Glutamatergic neuron (in vitro differentiated cells): Measurements from ENCODE around the gene TMX1. TPM values are rescaled to one million over a fixed set of nuclear protein-coding genes. Genes with fewer than 3 reads are reported as not detected.
A peak's percentile ranks its signal among the peaks of the same experiment; 100 is the strongest.

ENCODE experiments used
- DNase-seq: peaks from one replicate; pipeline ENCODE4 v3.0.0; 2022
- H3K27ac Mint-ChIP-seq: one replicate; pipeline ENCODE4 v1.8.0; 2020; ENCODE audit warnings: mild to moderate bottlenecking, mixed read lengths, inconsistent platforms; ENCODE audit not compliant: unreplicated experiment
- H3K27me3 Mint-ChIP-seq: one replicate; pipeline ENCODE4 v1.8.0; 2020; ENCODE audit warnings: mild to moderate bottlenecking, moderate library complexity, mixed read lengths, inconsistent platforms; ENCODE audit not compliant: unreplicated experiment
- H3K36me3 Mint-ChIP-seq: one replicate; pipeline ENCODE4 v1.8.0; 2020; ENCODE audit warnings: mild to moderate bottlenecking, mixed read lengths, inconsistent platforms; ENCODE audit not compliant: unreplicated experiment
- H3K4me1 Mint-ChIP-seq: one replicate; pipeline ENCODE4 v1.8.0; 2020; ENCODE audit warnings: mild to moderate bottlenecking, low read depth, mixed read lengths, inconsistent platforms; ENCODE audit not compliant: unreplicated experiment
- H3K4me3 Mint-ChIP-seq: one replicate; pipeline ENCODE4 v1.8.0; 2020; ENCODE audit warnings: mild to moderate bottlenecking, mixed read lengths, inconsistent platforms; ENCODE audit not compliant: unreplicated experiment
- H3K9me3 Mint-ChIP-seq: one replicate; pipeline ENCODE4 v1.8.0; 2020; ENCODE audit warnings: mild to moderate bottlenecking, moderate library complexity, mixed read lengths, inconsistent platforms; ENCODE audit not compliant: unreplicated experiment
- CTCF ChIP-seq: fragments of 200-600 bp; sonication (generic); IDR thresholded peaks from one replicate; pipeline ENCODE4 v1.5.0; 2021; ENCODE audit not compliant: partially characterized antibody, unreplicated experiment
- total RNA-seq: library from RNA; stranded (reverse); fragmentation: NEBNext Ultra II Directional; extraction: Animal tissue kit (Norgen Biotek cat#: 25700); gene quantifications from one replicate; pipeline ENCODE4 v1.2.1, GENCODE V29; 2021; ENCODE audit not compliant: unreplicated experiment

Gene TMX1
- total RNA-seq, 1 donor from 2014 or later = 39.1 TPM

GRCh38 chr14:51289169-51289568 lies 49.1 kb downstream of the TMX1 start:
- Mint-ChIP-seq H3K27me3 (no peaks in the 10 kb centered on the region), H3K4me1 (peaks cover 28% of the 10 kb centered on the region), H3K4me3 (no peak overlapping the region), H3K27ac (no peak overlapping the region), H3K36me3 (peaks cover 9% of the 10 kb centered on the region), H3K9me3 (peaks cover 2% of the 10 kb centered on the region)
- TF ChIP-seq CTCF = no peak
- DNase-seq = no peak

- H3K4me3 Mint-ChIP-seq = no peak overlapping the region
- H3K27ac Mint-ChIP-seq = no peak overlapping the region
- no peak for TF ChIP-seq CTCF
- peaks cover 2% of the 10 kb centered on the region for H3K9me3 Mint-ChIP-seq
- peaks cover 32% of the 10 kb centered on the region for H3K4me1 Mint-ChIP-seq
- DNase-seq = no peak
- H3K27me3 Mint-ChIP-seq = no peaks in the 10 kb centered on the region
- peaks cover 9% of the 10 kb centered on the region for H3K36me3 Mint-ChIP-seq
Observed at GRCh38 chr14:51290132-51290531, 50.1 kb downstream of the TMX1 start.

- no peaks in the 10 kb centered on the region for H3K27me3 Mint-ChIP-seq
- peaks cover 9% of the 10 kb centered on the region for H3K36me3 Mint-ChIP-seq
- H3K27ac Mint-ChIP-seq = no peak overlapping the region
- TF ChIP-seq CTCF = no peak
- peaks cover 35% of the 10 kb centered on the region for H3K4me1 Mint-ChIP-seq
- H3K4me3 Mint-ChIP-seq = no peak overlapping the region
- H3K9me3 Mint-ChIP-seq = peaks cover 2% of the 10 kb centered on the region
- no peak for DNase-seq
Observed at GRCh38 chr14:51291016-51291415, 51.0 kb downstream of the TMX1 start.

- peaks cover 3% of the 10 kb centered on the region for H3K27me3 Mint-ChIP-seq
- H3K4me1 Mint-ChIP-seq = peaks cover 35% of the 10 kb centered on the region
- H3K4me3 Mint-ChIP-seq = no peak overlapping the region
- no peak for DNase-seq
- peaks cover 3% of the 10 kb centered on the region for H3K9me3 Mint-ChIP-seq
- peaks cover 16% of the 10 kb centered on the region for H3K36me3 Mint-ChIP-seq
- TF ChIP-seq CTCF = no peak
- no peak overlapping the region for H3K27ac Mint-ChIP-seq
Observed at GRCh38 chr14:51293149-51293911, 53.3 kb downstream of the TMX1 start.

GRCh38 chr14:51293912-51294389 lies 53.9 kb downstream of the TMX1 start:
- H3K36me3 Mint-ChIP-seq = peaks cover 16% of the 10 kb centered on the region
- peaks cover 3% of the 10 kb centered on the region for H3K9me3 Mint-ChIP-seq
- H3K4me3 Mint-ChIP-seq = no peak overlapping the region
- no peak for DNase-seq
- no peak for TF ChIP-seq CTCF
- H3K27me3 Mint-ChIP-seq = peaks cover 3% of the 10 kb centered on the region
- peak overlapping the region; percentile 20 for H3K27ac Mint-ChIP-seq
- H3K4me1 Mint-ChIP-seq = peaks cover 35% of the 10 kb centered on the region
